GM21619 (cell line): ENCODE results near the gene ZNF436.

ENCODE experiments used
- ATAC-seq: cut with Tn5 transposase; IDR thresholded peaks from one replicate; pipeline ENCODE4 v1.9.1; 2021; ENCODE audit not compliant: unreplicated experiment

Gene ZNF436

GRCh38 chr1:23369335-23370013, at the start of gene ZNF436:
Gene ZNF436 (minus strand): TSS chr1:23369836. CDS start chr1:23368005, 1,831 bp downstream.
- no peak for ATAC-seq

GRCh38 chr1:23419180-23419579, 49.5 kb upstream of the ZNF436 start:
- ATAC-seq: no peak

GRCh38 chr1:23417570-23417969, 47.9 kb upstream of the ZNF436 start:
- no peak for ATAC-seq

GRCh38 chr1:23416964-23417363, 47.3 kb upstream of the ZNF436 start:
- no peak for ATAC-seq

- ATAC-seq: no peak
These were observed 39.2 kb upstream of the ZNF436 start for GRCh38 chr1:23408797-23409290.

- ATAC-seq: no peak
These were observed 37.5 kb upstream of the ZNF436 start for GRCh38 chr1:23407016-23407630.

- no peak for ATAC-seq
These were observed 36.3 kb upstream of the ZNF436 start for GRCh38 chr1:23405946-23406345.

GRCh38 chr1:23403735-23404486, 34.3 kb upstream of the ZNF436 start:
- no peak for ATAC-seq

GRCh38 chr1:23403355-23403734, 33.7 kb upstream of the ZNF436 start:
- ATAC-seq: no peak

GRCh38 chr1:23403038-23403336, 33.4 kb upstream of the ZNF436 start:
- ATAC-seq: no peak

GRCh38 chr1:23402286-23403037, 32.8 kb upstream of the ZNF436 start:
- no peak for ATAC-seq

- no peak for ATAC-seq
These were observed 31.7 kb upstream of the ZNF436 start for GRCh38 chr1:23401313-23401712.

- no peak for ATAC-seq
These were observed 30.9 kb upstream of the ZNF436 start for GRCh38 chr1:23400324-23401114.

- no peak for ATAC-seq
These were observed 29.6 kb upstream of the ZNF436 start for GRCh38 chr1:23399229-23399628.

- ATAC-seq: no peak
These were observed 28.3 kb upstream of the ZNF436 start for GRCh38 chr1:23397908-23398307.

GRCh38 chr1:23396380-23396779, 26.7 kb upstream of the ZNF436 start:
- ATAC-seq: no peak

GRCh38 chr1:23395849-23396248, 26.2 kb upstream of the ZNF436 start:
- ATAC-seq: no peak

GRCh38 chr1:23395154-23395724, 25.6 kb upstream of the ZNF436 start:
- no peak for ATAC-seq

GRCh38 chr1:23394684-23395083, 25.0 kb upstream of the ZNF436 start:
- no peak for ATAC-seq

- no peak for ATAC-seq
These were observed 24.5 kb upstream of the ZNF436 start for GRCh38 chr1:23394181-23394580.
